Activated naive CD8-positive, alpha-beta T cell treated with anti-CD3 and anti-CD28 coated beads, Interleukin-2, amount 10 ng/mL, durations not matched to agents 7 days and 5 days (primary cell): ENCODE results near the gene FMNL2. TPM values are rescaled to one million over a fixed set of nuclear protein-coding genes. Genes with fewer than 3 reads are reported as not detected.
A peak's percentile ranks its signal among the peaks of the same experiment; 100 is the strongest.

Experiments
- ATAC-seq: fragments of 150-1000 bp; cut with Tn5 transposase; one replicate; pipeline ENCODE4 v1.10.0; 2021; ENCODE audit warnings: low read depth, moderate library complexity
- POLR2A ChIA-PET: fragments of 350-600 bp; sonication (Branson Sonifier 250); formaldehyde crosslinking; loops from one replicate; lab custom pipeline; 2021; ENCODE audit warnings: antibody characterized with exemption; lab: Charles Lee
- DNase-seq: peaks from one replicate; pipeline ENCODE4 v3.0.0; 2021
- H3K27ac Mint-ChIP-seq: one replicate; pipeline ENCODE4 v1.8.0; 2022; ENCODE audit warnings: mild to moderate bottlenecking, mixed read lengths
- H3K27me3 Mint-ChIP-seq: one replicate; pipeline ENCODE4 v1.8.0; 2022; ENCODE audit warnings: mild to moderate bottlenecking, moderate library complexity, mixed read lengths
- H3K36me3 Mint-ChIP-seq: one replicate; pipeline ENCODE4 v1.8.0; 2021; ENCODE audit warnings: mild to moderate bottlenecking, mixed read lengths
- H3K4me1 Mint-ChIP-seq: one replicate; pipeline ENCODE4 v1.8.0; 2021; ENCODE audit warnings: mixed read lengths
- H3K4me3 Mint-ChIP-seq: one replicate; pipeline ENCODE4 v1.8.0; 2022; ENCODE audit warnings: mild to moderate bottlenecking, moderate library complexity, mixed read lengths
- H3K9me3 Mint-ChIP-seq: one replicate; pipeline ENCODE4 v1.8.0; 2021; ENCODE audit warnings: mixed read lengths
- total RNA-seq, 2 experiments: library from RNA; stranded (reverse); gene quantifications; one replicate each; pipeline ENCODE4 v1.2.3, GENCODE V29; 2021

Gene FMNL2
- total RNA-seq, 2 experiments from 2014 or later: 0.37 to 0.42 TPM

GRCh38 chr2:152624805-152625204 lies 289.8 kb downstream of the FMNL2 start:
- Mint-ChIP-seq H3K4me1 (peaks cover 8% of the 10 kb centered on the region), H3K4me3 (no peak overlapping the region), H3K27ac (no peak overlapping the region), H3K36me3 (no peaks in the 10 kb centered on the region), H3K9me3 (no peaks in the 10 kb centered on the region), H3K27me3 (peaks cover 6% of the 10 kb centered on the region)
- ATAC-seq (no peak), DNase-seq (no peak)
- POLR2A ChIA-PET: no interaction called here

GRCh38 chr2:152626911-152627339 lies 292.0 kb downstream of the FMNL2 start:
- no peaks in the 10 kb centered on the region for H3K9me3 Mint-ChIP-seq
- no peaks in the 10 kb centered on the region for H3K36me3 Mint-ChIP-seq
- H3K27me3 Mint-ChIP-seq: peaks cover 3% of the 10 kb centered on the region
- no peak overlapping the region for H3K27ac Mint-ChIP-seq
- ATAC-seq: no peak
- H3K4me3 Mint-ChIP-seq: no peak overlapping the region
- DNase-seq: no peak
- POLR2A ChIA-PET: no interaction called here
- peaks cover 8% of the 10 kb centered on the region for H3K4me1 Mint-ChIP-seq

GRCh38 chr2:152627351-152627957 lies 292.5 kb downstream of the FMNL2 start:
- no peak overlapping the region for H3K27ac Mint-ChIP-seq
- no peaks in the 10 kb centered on the region for H3K9me3 Mint-ChIP-seq
- peaks cover 3% of the 10 kb centered on the region for H3K27me3 Mint-ChIP-seq
- DNase-seq: no peak
- no peaks in the 10 kb centered on the region for H3K36me3 Mint-ChIP-seq
- POLR2A ChIA-PET: no interaction called here
- ATAC-seq: no peak
- no peak overlapping the region for H3K4me3 Mint-ChIP-seq
- peaks cover 8% of the 10 kb centered on the region for H3K4me1 Mint-ChIP-seq

DNA sequence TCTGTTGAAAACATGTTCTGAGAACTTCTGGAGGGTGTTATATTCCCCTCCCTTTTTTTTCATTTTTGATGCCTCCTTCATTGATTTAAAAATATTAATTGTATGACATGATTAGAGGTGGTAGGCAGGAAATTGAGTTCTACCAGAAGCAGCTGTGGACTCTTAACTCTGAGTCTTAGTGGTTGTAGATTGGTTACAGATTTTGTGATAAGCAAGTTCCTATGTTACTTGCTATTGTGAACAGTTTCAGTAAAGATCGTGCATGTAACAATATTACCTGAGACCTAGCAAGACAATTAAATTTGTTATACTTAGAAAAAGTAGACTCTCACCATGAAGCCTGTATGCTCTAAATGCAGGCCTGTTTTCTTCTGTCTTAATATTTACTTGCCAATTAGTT lies 294.2 kb downstream of the FMNL2 start:
- no peaks in the 10 kb centered on the region for H3K9me3 Mint-ChIP-seq
- POLR2A ChIA-PET: no interaction called here
- H3K27ac Mint-ChIP-seq: no peak overlapping the region

GRCh38 chr2:152630466-152630865 lies 295.5 kb downstream of the FMNL2 start:
- Mint-ChIP-seq H3K36me3 (no peaks in the 10 kb centered on the region), H3K4me3 (no peak overlapping the region), H3K4me1 (peaks cover 8% of the 10 kb centered on the region), H3K27ac (no peak overlapping the region), H3K9me3 (no peaks in the 10 kb centered on the region), H3K27me3 (no peaks in the 10 kb centered on the region)
- POLR2A ChIA-PET: no interaction called here
- DNase-seq (no peak), ATAC-seq (no peak)

More for the DNA sequence above, 294.2 kb downstream of the FMNL2 start:
- H3K4me1 Mint-ChIP-seq: peaks cover 8% of the 10 kb centered on the region
- peak; percentile 73 for ATAC-seq
- H3K36me3 Mint-ChIP-seq: no peaks in the 10 kb centered on the region
- H3K4me3 Mint-ChIP-seq: no peak overlapping the region
- peaks cover under 1% of the 10 kb centered on the region for H3K27me3 Mint-ChIP-seq
- DNase-seq: no peak

DNA sequence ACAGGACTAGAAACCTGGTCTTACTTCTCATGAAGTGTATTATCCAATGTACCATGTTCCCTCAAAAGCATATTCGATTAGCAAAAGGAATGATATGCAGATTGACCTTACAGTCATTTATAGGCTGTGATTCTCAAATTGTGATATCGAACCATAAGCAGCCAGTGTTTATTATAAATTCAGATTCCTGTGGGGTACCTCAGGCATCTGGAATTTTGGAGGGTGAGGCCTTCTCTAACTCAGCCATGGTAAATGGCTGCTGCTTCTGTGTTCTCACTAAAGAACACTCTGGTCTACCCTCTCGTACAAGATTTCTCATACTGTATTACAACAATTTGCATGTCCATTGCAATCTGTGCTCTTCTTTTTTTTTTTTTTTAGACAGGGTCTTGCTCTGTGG lies 297.8 kb downstream of the FMNL2 start:
- DNase-seq (no peak), ATAC-seq (no peak)
- no peak overlapping the region for H3K27ac Mint-ChIP-seq
- no peaks in the 10 kb centered on the region for H3K27me3 Mint-ChIP-seq
- H3K4me3 Mint-ChIP-seq: no peak overlapping the region
- no peaks in the 10 kb centered on the region for H3K9me3 Mint-ChIP-seq
- POLR2A ChIA-PET: no interaction called here
- H3K4me1 Mint-ChIP-seq: peaks cover 8% of the 10 kb centered on the region
- H3K36me3 Mint-ChIP-seq: no peaks in the 10 kb centered on the region

DNA sequence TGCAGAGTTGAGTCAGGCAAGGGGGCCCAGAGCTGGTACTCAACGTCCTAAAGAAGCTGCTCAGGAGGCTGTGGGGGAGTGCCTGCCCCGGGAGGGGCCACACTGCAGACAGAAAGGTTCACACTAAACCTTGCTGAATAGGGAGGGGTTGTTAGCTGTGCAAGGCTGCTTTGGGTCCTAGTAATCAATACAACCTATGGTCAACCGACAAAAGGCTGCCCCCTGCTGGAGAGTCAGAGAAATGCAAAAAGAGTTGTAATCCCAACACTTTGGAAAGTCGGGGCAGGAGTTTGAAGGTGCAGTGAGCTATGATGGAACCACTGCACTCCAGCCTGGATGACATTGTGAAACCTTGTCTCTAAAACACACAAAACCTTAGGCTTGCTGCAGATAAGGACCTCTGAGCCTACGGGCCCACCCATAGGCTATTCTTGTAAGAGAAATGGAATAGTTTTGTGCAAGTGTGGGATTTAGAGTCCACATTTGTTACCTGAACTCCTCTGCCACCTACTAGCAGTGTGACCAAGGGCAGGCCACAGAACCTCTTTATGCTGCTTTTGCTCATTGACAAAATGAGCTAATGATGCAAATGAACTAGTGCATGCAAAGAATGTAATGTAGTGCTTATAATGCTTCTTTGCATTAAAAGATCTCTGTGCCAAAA lies 300.8 kb downstream of the FMNL2 start:
- H3K4me3 Mint-ChIP-seq: no peak overlapping the region
- no peak overlapping the region for H3K27ac Mint-ChIP-seq
- POLR2A ChIA-PET: interaction anchor here (0.9 kb wide), 1 partner anchor 460 kb away, joined by 3 read pairs; the partner anchor contains the start of gene STAM2
- DNase-seq (peak; percentile 62), ATAC-seq (peak; percentile 79)
- no peaks in the 10 kb centered on the region for H3K27me3 Mint-ChIP-seq
- H3K36me3 Mint-ChIP-seq: no peaks in the 10 kb centered on the region
- H3K9me3 Mint-ChIP-seq: no peaks in the 10 kb centered on the region
- no peaks in the 10 kb centered on the region for H3K4me1 Mint-ChIP-seq

DNA sequence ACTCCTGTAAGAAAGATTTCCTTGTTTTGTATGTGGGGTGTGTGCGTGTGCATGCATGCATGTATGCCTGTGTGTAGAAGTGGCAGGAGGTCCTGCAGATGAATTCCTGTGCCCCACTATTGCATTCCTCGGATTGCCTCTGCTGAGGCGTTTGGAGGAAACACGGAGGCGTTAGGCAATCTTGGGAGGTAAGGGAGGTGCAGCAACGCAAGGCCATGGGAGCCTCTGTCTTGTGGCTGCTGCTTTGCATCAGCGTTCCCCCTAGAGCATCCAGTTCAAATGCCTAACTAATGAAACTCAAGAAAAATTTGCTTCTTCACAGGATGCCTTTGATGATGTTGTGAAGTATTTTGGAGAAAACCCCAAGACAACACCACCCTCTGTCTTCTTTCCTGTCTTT lies 302.3 kb downstream of the FMNL2 start:
- no peak for ATAC-seq
- POLR2A ChIA-PET: no interaction called here
- H3K4me3 Mint-ChIP-seq: no peak overlapping the region
- no peak overlapping the region for H3K27ac Mint-ChIP-seq
- H3K36me3 Mint-ChIP-seq: no peaks in the 10 kb centered on the region
- no peaks in the 10 kb centered on the region for H3K27me3 Mint-ChIP-seq
- DNase-seq: no peak
- no peaks in the 10 kb centered on the region for H3K9me3 Mint-ChIP-seq
- no peaks in the 10 kb centered on the region for H3K4me1 Mint-ChIP-seq

DNA sequence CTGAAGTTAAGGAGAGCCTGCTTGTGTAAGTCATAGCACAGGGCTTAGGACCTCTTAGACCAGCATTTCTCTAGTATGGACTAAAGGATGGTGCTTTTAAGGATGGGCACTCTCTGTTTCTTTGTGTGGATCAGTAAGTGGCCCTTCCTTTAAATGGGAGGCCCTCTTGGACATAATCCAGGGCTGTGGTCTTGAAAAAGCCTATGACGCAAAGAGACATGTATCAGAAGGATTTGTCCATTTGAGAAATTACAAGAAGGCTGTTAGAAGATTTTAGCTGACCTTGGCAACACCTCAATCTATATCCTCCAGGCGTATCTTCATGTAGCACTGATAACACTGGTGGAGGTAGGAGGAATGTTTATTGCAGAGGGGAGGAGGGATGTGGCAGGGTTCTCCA lies 303.1 kb downstream of the FMNL2 start:
- Mint-ChIP-seq H3K4me3 (no peak overlapping the region), H3K36me3 (no peaks in the 10 kb centered on the region), H3K4me1 (no peaks in the 10 kb centered on the region), H3K9me3 (no peaks in the 10 kb centered on the region), H3K27me3 (no peaks in the 10 kb centered on the region), H3K27ac (no peak overlapping the region)
- POLR2A ChIA-PET: no interaction called here
- ATAC-seq: no peak
- no peak for DNase-seq

- Mint-ChIP-seq H3K27me3 (no peaks in the 10 kb centered on the region), H3K4me3 (no peak overlapping the region), H3K4me1 (no peaks in the 10 kb centered on the region), H3K9me3 (no peaks in the 10 kb centered on the region), H3K27ac (no peak overlapping the region), H3K36me3 (no peaks in the 10 kb centered on the region)
- POLR2A ChIA-PET: no interaction called here
- DNase-seq: no peak
- no peak for ATAC-seq
Observed at GRCh38 chr2:152638590-152638989, 303.6 kb downstream of the FMNL2 start.

GRCh38 chr2:152644189-152644873 lies 309.4 kb downstream of the FMNL2 start:
- no peaks in the 10 kb centered on the region for H3K4me1 Mint-ChIP-seq
- ATAC-seq (no peak), DNase-seq (no peak)
- POLR2A ChIA-PET: no interaction called here
- H3K36me3 Mint-ChIP-seq: no peaks in the 10 kb centered on the region
- H3K4me3 Mint-ChIP-seq: no peak overlapping the region
- no peaks in the 10 kb centered on the region for H3K9me3 Mint-ChIP-seq
- no peaks in the 10 kb centered on the region for H3K27me3 Mint-ChIP-seq
- H3K27ac Mint-ChIP-seq: no peak overlapping the region

DNA sequence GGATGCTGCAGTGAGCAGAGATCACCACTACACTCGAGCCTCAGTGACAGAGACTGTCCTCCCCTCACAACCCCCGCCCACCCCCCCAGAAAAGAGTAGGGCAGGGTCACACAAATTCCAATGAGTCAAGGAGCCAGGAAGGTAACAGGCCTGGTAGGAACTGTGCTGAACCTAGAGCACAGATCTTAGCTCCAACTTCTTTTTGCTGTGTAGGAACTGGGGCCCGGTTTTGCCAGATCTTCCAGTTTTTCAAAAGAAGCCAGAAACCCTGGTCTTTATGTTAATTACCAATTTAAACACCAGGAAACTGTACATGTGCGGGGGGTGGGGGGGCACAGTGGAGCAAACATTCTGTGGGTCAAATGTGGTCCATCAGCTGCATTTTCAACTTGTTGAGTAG lies 311.3 kb downstream of the FMNL2 start:
- Mint-ChIP-seq H3K4me1 (no peaks in the 10 kb centered on the region), H3K36me3 (no peaks in the 10 kb centered on the region), H3K4me3 (no peak overlapping the region), H3K9me3 (no peaks in the 10 kb centered on the region), H3K27me3 (no peaks in the 10 kb centered on the region), H3K27ac (no peak overlapping the region)
- POLR2A ChIA-PET: interaction anchor here (0.6 kb wide), 1 partner anchor 31 kb away, joined by 4 read pairs; no protein-coding TSS in a partner anchor
- DNase-seq (no peak), ATAC-seq (no peak)

GRCh38 chr2:152646775-152647174 lies 311.8 kb downstream of the FMNL2 start:
- POLR2A ChIA-PET: interaction anchor here (0.6 kb wide), 1 partner anchor 32 kb away, joined by 4 read pairs; no protein-coding TSS in a partner anchor
- no peak overlapping the region for H3K27ac Mint-ChIP-seq

DNA sequence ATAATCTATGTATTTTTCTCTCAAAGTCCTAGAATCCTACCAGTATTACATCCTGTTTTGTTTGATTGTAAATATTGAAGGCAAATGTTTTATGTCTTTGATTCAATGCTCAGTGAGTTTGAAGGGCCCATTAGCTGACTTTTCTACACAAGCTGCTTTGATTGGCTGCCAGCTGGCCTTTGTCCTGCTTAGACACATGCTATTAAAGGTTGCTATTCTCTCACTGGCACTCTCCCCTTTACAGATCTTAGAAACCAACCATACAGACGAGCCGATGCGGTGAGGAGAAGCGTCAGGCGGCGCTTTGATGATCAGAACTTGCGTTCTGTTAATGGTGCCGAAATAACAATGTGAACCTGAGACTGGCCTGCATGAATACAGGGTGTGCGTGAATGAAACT lies 312.6 kb downstream of the FMNL2 start:
- Mint-ChIP-seq H3K4me1 (no peaks in the 10 kb centered on the region), H3K9me3 (no peaks in the 10 kb centered on the region), H3K4me3 (no peak overlapping the region), H3K27ac (no peak overlapping the region), H3K36me3 (no peaks in the 10 kb centered on the region), H3K27me3 (no peaks in the 10 kb centered on the region)
- POLR2A ChIA-PET: no interaction called here
- no peak for DNase-seq
- no peak for ATAC-seq

More at GRCh38 chr2:152646775-152647174, 311.8 kb downstream of the FMNL2 start:
- Mint-ChIP-seq H3K4me1 (no peaks in the 10 kb centered on the region), H3K36me3 (no peaks in the 10 kb centered on the region), H3K4me3 (no peak overlapping the region), H3K9me3 (no peaks in the 10 kb centered on the region), H3K27me3 (no peaks in the 10 kb centered on the region)
- no peak for ATAC-seq
- DNase-seq: no peak
